Activated B cell treated with CpG ODN at 0.5 μM for 24 hours (primary cell): ENCODE results near the gene VPS54. TPM values are rescaled to one million over a fixed set of nuclear protein-coding genes. Genes with fewer than 3 reads are reported as not detected.

ENCODE experiments used
- ATAC-seq: fragments of 200-7000 bp; cut with Tn5 transposase; one replicate; pipeline ENCODE4 v1.10.0; 2021; ENCODE audit warnings: low read depth, mild to moderate bottlenecking, moderate library complexity
- CTCF ChIA-PET: fragments of 350-600 bp; sonication (Branson Sonifier 250); formaldehyde crosslinking; loops from one replicate; lab custom pipeline; 2021; ENCODE audit warnings: antibody characterized with exemption; lab: Charles Lee
- POLR2A ChIA-PET: fragments of 350-600 bp; sonication (Branson Sonifier 250); formaldehyde crosslinking; loops from one replicate; lab custom pipeline; 2021; ENCODE audit warnings: antibody characterized with exemption; lab: Charles Lee
- DNase-seq: peaks from one replicate; pipeline ENCODE4 v3.0.0; 2022
- H3K27ac Mint-ChIP-seq: one replicate; pipeline ENCODE4 v1.8.0; 2020; ENCODE audit warnings: mixed read lengths
- H3K27me3 Mint-ChIP-seq: one replicate; pipeline ENCODE4 v1.8.0; 2021; ENCODE audit warnings: mixed read lengths
- H3K36me3 Mint-ChIP-seq: one replicate; pipeline ENCODE4 v1.8.0; 2021; ENCODE audit warnings: low read depth, mixed read lengths
- H3K4me1 Mint-ChIP-seq: one replicate; pipeline ENCODE4 v1.8.0; 2021; ENCODE audit warnings: mixed read lengths
- H3K4me3 Mint-ChIP-seq: one replicate; pipeline ENCODE4 v1.8.0; 2020; ENCODE audit warnings: mild to moderate bottlenecking, mixed read lengths
- H3K9me3 Mint-ChIP-seq: one replicate; pipeline ENCODE4 v1.8.0; 2020; ENCODE audit warnings: mixed read lengths
- intact Hi-C: fragments of 100-400 bp; cut with micrococcal nuclease; formaldehyde crosslinking; loops from one replicate; pipeline ENCODE4 v1.15.1; 2024
- total RNA-seq: library from RNA; stranded (reverse); gene quantifications from 2 replicates; pipeline ENCODE4 v1.2.3, GENCODE V29; 2022
- TF ChIP-seq, protein P1 (sequence below): fragments of 200-600 bp; IDR thresholded peaks from one replicate; pipeline ENCODE4 v1.8.0; 2022; ENCODE audit warnings: antibody characterized with exemption, mild to moderate bottlenecking

The VPS54 gene
- total RNA-seq, 1 donor from 2014 or later, result 13.1 TPM

DNA sequence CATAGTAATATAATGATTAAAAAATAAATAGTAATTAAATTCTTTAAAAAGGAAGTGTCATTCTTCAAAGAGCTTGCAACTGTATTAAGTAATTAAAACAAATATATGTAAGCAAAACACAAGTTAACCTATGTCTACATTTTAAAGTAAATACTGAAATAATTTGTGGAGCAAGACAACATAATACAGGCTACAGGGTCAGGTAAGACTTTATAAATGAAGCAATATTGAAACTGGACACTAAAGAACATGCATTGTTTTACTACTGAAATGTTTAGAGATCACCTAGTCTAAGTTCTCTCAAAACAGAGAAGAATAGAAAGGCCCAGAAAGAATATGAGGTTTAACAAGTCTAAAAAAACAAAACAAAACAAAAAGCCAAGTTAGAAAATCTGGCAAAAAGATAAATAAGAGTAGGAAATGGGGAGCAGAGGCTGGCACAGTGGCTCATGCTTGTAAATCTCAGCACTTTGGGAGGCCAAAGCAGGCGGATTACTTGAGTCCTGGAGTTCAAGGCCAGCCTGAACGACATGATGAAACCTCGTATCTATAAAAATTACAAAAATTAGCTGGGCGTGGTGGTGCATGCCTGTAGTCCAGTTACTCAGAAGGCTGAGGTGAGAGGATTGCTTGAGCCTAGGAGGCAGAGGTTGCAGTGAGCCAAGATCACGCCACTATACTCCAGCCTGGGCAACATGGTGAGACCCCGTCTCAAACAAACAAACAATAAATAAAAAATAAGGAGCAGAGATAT is 34.4 kb downstream of the VPS54 start:
- TF ChIP-seq, protein P1, sequence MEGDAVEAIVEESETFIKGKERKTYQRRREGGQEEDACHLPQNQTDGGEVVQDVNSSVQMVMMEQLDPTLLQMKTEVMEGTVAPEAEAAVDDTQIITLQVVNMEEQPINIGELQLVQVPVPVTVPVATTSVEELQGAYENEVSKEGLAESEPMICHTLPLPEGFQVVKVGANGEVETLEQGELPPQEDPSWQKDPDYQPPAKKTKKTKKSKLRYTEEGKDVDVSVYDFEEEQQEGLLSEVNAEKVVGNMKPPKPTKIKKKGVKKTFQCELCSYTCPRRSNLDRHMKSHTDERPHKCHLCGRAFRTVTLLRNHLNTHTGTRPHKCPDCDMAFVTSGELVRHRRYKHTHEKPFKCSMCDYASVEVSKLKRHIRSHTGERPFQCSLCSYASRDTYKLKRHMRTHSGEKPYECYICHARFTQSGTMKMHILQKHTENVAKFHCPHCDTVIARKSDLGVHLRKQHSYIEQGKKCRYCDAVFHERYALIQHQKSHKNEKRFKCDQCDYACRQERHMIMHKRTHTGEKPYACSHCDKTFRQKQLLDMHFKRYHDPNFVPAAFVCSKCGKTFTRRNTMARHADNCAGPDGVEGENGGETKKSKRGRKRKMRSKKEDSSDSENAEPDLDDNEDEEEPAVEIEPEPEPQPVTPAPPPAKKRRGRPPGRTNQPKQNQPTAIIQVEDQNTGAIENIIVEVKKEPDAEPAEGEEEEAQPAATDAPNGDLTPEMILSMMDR, result no peak
- DNase-seq (no peak), ATAC-seq (no peak)
- no peak overlapping the region for H3K4me3 Mint-ChIP-seq
- no peaks in the 10 kb centered on the region for H3K9me3 Mint-ChIP-seq
- H3K36me3 Mint-ChIP-seq, result peaks cover 26% of the 10 kb centered on the region
- H3K4me1 Mint-ChIP-seq, result no peaks in the 10 kb centered on the region
- CTCF ChIA-PET, result no interaction called here
- intact Hi-C loops, result no loop called here
- POLR2A ChIA-PET, result no interaction called here
- no peak overlapping the region for H3K27ac Mint-ChIP-seq
- no peaks in the 10 kb centered on the region for H3K27me3 Mint-ChIP-seq

DNA sequence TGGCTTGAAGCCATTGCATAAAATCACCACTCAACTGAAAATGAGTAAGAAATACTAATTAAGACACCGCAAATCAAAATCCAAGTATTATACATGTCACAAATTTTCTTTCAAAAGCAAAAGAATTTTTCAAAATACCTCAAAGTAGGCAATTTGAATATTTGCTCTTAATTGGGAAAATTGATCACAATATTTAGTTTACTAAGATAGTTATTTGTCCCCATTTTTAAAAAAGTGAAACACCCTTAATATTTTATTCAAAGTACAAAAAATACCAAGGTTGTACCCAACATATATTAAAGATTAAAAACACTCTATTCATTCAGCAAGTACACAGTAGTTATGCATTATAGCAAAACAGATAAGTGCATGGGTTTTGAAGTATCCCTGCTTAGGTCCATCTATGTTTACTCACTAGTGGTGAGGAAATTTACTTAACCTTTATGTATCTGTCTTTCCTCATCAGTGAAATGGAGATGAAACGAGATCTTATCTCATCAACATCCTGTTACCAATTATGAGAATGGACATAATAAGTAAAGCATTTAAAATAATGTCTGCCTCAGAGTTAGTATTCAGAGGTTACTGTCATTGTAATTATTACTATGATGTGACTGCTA is 35.1 kb downstream of the VPS54 start:
- ChIA-PET POLR2A (no interaction called here), CTCF (no interaction called here)
- DNase-seq (no peak), ATAC-seq (no peak)
- Mint-ChIP-seq H3K27me3 (no peaks in the 10 kb centered on the region), H3K4me3 (no peak overlapping the region), H3K9me3 (no peaks in the 10 kb centered on the region), H3K36me3 (peaks cover 26% of the 10 kb centered on the region), H3K27ac (no peak overlapping the region), H3K4me1 (no peaks in the 10 kb centered on the region)
- TF ChIP-seq, protein P1, result no peak
- intact Hi-C loops, result no loop called here

DNA sequence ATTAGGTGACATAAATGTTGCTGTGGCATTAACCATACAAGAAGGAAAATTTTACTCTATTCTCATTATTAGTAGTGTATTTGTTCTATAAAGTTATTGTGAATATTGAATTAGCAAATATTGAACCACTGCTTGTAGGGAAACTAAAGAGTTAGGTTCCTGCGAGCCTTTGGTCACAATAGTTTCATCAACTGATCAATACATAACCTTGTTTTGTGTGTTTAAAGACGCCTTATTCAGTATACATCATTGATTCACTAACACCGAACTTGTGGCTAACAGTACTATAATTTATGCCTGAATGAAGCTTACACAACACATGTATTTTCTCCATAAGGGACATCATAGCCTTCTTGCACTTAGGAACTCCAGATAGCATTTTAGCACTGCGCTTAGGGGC is 36.9 kb downstream of the VPS54 start:
- POLR2A ChIA-PET, result no interaction called here
- Mint-ChIP-seq H3K36me3 (peaks cover 31% of the 10 kb centered on the region), H3K27ac (no peak overlapping the region), H3K4me3 (no peak overlapping the region), H3K9me3 (no peaks in the 10 kb centered on the region), H3K4me1 (no peaks in the 10 kb centered on the region), H3K27me3 (no peaks in the 10 kb centered on the region)
- TF ChIP-seq, protein P1, result no peak
- no peak for DNase-seq
- no peak for ATAC-seq
- intact Hi-C loops, result no loop called here
- CTCF ChIA-PET, result no interaction called here

DNA sequence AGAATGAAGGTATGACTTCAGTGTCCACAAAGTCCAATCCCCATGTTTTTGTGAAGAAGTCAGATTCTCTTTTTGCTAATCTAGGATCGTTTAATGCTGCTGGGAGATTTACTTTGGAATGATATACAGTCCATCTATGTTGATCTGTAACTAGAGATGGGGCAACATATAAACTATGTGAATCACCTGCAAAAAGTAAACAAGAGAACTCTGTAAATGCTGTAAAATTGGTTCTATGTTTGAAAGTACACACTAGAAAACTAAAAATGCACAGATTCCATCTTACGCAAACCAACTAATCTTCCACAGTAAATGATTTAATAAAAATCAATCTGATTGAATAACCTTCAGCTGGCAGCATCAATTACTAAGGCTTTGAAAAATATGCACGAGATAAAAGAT is 37.5 kb downstream of the VPS54 start:
- H3K27me3 Mint-ChIP-seq, result no peaks in the 10 kb centered on the region
- no peak overlapping the region for H3K27ac Mint-ChIP-seq
- TF ChIP-seq, protein P1, result no peak
- intact Hi-C loops, result no loop called here
- peaks cover 31% of the 10 kb centered on the region for H3K36me3 Mint-ChIP-seq
- POLR2A ChIA-PET, result no interaction called here
- no peaks in the 10 kb centered on the region for H3K9me3 Mint-ChIP-seq
- DNase-seq, result no peak
- ATAC-seq, result no peak
- CTCF ChIA-PET, result no interaction called here
- H3K4me1 Mint-ChIP-seq, result no peaks in the 10 kb centered on the region
- H3K4me3 Mint-ChIP-seq, result no peak overlapping the region

DNA sequence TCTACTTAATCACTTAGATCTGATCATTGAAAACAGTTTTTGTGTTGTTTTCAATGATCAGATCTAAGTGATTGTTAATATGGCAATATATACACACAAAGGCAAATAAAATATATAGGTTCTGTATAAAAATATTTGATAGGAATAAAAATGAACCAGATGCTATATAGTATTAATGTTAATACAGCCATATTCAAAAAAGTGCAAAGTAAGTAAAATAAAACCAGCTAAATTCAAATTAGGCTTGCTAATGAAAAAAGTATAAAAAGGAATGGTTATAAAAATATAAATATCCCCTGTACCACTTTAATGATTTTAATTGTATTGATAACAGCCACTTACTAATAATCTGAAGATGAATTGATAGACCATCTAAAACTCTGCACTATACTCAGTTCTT is 38.4 kb downstream of the VPS54 start:
- Mint-ChIP-seq H3K4me3 (no peak overlapping the region), H3K4me1 (no peaks in the 10 kb centered on the region), H3K9me3 (no peaks in the 10 kb centered on the region), H3K27me3 (no peaks in the 10 kb centered on the region), H3K36me3 (peaks cover 33% of the 10 kb centered on the region), H3K27ac (no peak overlapping the region)
- POLR2A ChIA-PET, result no interaction called here
- CTCF ChIA-PET, result no interaction called here
- DNase-seq (no peak), ATAC-seq (no peak)
- TF ChIP-seq, protein P1, result no peak
- intact Hi-C loops, result no loop called here
